Esophagus muscularis mucosa (tissue), 3 donors: ENCODE results near the gene FAR2.

Experiments
- CTCF ChIP-seq, 3 experiments: fragments of 200-600 bp in 2 of 3; fragments of 450-650 bp in 1 of 3; sonication (generic) in 2 of 3; IDR thresholded peaks; one replicate each; pipeline ENCODE4 v1.5.1; 2017 to 2019; ENCODE audit warnings: antibody characterized with exemption in 3 of 3, mild to moderate bottlenecking in 2 of 3, moderate library complexity in 1 of 3
- POLR2A ChIP-seq: fragments of 450-650 bp; IDR thresholded peaks from one replicate; pipeline ENCODE4 v1.6.1; 2017; ENCODE audit warnings: antibody characterized with exemption, moderate library complexity, mild to moderate bottlenecking, low read depth
- POLR2AphosphoS5 ChIP-seq, 2 donors: sonication (generic); formaldehyde crosslinking; IDR thresholded peaks; one replicate each; pipeline ENCODE4 v1.6.1; 2017; ENCODE audit warnings: antibody characterized with exemption in 2 of 2

DNA sequence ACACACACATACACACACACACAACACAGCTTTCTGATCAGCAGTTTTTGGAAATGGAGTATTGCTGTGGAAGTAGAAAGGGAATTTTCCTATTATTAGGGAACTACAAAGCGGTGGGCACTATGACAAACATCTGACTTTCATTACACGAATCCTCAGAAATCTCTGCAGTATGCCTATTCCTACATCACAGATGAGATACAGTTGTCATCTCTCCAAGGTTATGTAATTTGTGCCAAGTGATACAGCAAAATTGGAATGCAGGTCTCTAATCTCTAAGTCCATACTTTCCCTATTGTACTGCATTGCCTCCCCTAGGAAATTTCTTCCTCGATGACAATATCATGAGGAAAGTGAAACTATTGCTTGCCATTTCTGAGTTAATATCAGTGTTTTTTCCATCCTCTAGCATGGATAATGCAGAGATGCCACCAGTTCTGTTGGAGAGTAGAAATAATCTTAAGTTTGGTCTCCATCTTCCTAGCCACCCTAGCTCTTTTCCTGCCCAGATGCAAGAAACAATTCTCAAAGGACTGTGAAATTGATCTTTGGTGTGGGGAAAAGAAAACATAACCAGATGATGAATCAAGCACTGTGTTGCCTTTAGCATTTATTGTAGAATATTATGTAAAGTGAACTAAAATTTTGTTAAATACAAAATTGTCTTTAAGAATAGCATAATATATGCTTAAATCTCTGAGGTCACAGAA lies 137.2 kb downstream of the FAR2 start:
- TF ChIP-seq CTCF (IDR thresholded peaks at IDR 0.05) (no peak), POLR2AphosphoS5 (IDR thresholded peaks at IDR 0.05) (no peak), POLR2A (no peak)
